Measurements from ENCODE around the gene MCF2L2.
"Not testable (repeated sequence)": the region's sequence is repeated elsewhere in the genome, so short reads cannot be mapped to it uniquely, and the experiment has no call there.

MCF2L2 gene

GRCh38 chr3:183428447-183429211, at the start of gene MCF2L2:
MCF2L2 (minus strand) TSS chr3:183428619; CDS start chr3:183427977, 642 bp downstream.
- DNase-seq = peak; percentile 93

- no peak for DNase-seq
Measured at GRCh38 chr3:183477801-183478456, 49.5 kb upstream of the MCF2L2 start.

GRCh38 chr3:183475764-183476162, 47.3 kb upstream of the MCF2L2 start:
- DNase-seq = not testable (repeated sequence)

- no peak for DNase-seq
Measured at GRCh38 chr3:183475016-183475763, 46.8 kb upstream of the MCF2L2 start.

- DNase-seq = no peak
Measured at GRCh38 chr3:183473969-183474368, 45.5 kb upstream of the MCF2L2 start.

GRCh38 chr3:183472155-183472554, 43.7 kb upstream of the MCF2L2 start:
- DNase-seq = no peak

GRCh38 chr3:183468424-183468823, 40.0 kb upstream of the MCF2L2 start:
- no peak for DNase-seq

- no peak for DNase-seq
Measured at GRCh38 chr3:183466575-183466974, 38.2 kb upstream of the MCF2L2 start.

GRCh38 chr3:183465710-183466109, 37.3 kb upstream of the MCF2L2 start:
- DNase-seq = not testable (repeated sequence)

GRCh38 chr3:183464480-183464879, 36.1 kb upstream of the MCF2L2 start:
- DNase-seq = no peak

GRCh38 chr3:183460081-183461055, 31.9 kb upstream of the MCF2L2 start:
- no peak for DNase-seq

- DNase-seq = no peak
Measured at GRCh38 chr3:183455089-183455488, 26.7 kb upstream of the MCF2L2 start.

- no peak for DNase-seq
Measured at GRCh38 chr3:183454064-183454463, 25.6 kb upstream of the MCF2L2 start.

GRCh38 chr3:183449791-183450190, 21.4 kb upstream of the MCF2L2 start:
- DNase-seq = no peak

GRCh38 chr3:183449391-183449790, 21.0 kb upstream of the MCF2L2 start:
- no peak for DNase-seq

- DNase-seq = no peak
Measured at GRCh38 chr3:183448369-183449128, 20.1 kb upstream of the MCF2L2 start.

- peak; percentile 85 for DNase-seq
Measured at GRCh38 chr3:183447206-183448001, 19.0 kb upstream of the MCF2L2 start.

- DNase-seq = no peak
Measured at GRCh38 chr3:183446838-183447205, 18.4 kb upstream of the MCF2L2 start.

GRCh38 chr3:183444748-183445147, 16.3 kb upstream of the MCF2L2 start:
- no peak for DNase-seq

Data from activated effector memory CD4-positive, alpha-beta T cell treated with anti-CD3 and anti-CD28 coated beads, Interleukin-2, amount 50 U/mL, for 16 hours (primary cell).